NCI-H526 treated with DMSO at 0.1 percent for 48 hours (cell line): ENCODE measurements around the gene TM4SF18.

Experiments used
- DNase-seq: peaks from one replicate; lab custom pipeline; 2025; lab: John Stamatoyannopoulos, UW

The TM4SF18 gene

DNA sequence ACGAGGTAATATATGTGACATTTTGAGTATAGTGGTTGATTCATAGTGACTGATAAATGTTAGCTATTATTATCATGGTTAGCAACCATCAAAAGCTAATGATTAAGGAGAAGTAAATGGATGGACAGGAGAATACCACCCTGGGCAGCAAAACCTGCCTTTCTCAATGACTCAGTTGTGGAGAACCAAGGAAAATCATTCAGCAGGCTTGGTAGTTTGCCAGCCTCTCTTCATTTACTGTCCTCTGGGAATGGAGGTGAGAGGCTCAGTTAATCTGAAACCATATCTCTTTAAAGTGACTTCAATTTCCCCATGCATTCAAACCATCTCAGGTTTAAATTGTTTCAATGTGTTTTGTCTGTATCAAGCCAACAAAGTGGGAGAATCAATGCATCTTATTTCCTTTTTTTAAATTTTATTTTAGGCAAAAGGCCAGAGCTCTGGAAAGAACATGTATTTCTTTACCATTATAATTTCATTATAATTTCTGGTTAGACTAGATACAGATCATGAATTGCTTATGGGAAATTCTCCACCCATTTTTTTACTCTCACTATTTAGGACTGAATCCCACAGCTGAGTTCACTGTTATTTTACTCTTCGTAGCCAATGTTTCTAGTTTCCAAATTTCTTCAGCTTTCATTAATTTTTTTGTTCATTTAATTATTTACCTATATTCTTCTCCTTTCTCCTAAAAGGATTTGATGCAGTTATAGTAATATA, 2.7 kb downstream of the TM4SF18 start:
- no peak for DNase-seq

DNA sequence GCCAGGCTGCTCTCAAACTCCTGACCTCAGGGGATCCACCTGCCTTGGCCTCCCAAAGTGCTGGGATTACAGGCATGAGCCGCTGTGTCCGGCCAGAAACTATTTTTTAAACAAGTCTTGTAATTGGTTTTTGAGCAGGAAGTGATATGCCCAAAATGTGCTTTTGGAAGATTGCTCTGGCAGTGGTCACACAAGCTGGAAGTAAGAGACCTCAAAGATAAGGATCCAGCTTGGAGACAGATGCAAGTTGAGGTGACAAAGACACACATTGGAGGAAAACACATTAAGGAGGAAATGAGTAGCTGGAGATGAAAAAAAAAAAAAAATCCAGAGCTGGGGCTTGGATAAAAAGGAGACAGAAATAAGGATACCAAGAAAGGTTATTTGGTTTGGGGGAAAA, 6.3 kb downstream of the TM4SF18 start:
- no peak for DNase-seq

DNA sequence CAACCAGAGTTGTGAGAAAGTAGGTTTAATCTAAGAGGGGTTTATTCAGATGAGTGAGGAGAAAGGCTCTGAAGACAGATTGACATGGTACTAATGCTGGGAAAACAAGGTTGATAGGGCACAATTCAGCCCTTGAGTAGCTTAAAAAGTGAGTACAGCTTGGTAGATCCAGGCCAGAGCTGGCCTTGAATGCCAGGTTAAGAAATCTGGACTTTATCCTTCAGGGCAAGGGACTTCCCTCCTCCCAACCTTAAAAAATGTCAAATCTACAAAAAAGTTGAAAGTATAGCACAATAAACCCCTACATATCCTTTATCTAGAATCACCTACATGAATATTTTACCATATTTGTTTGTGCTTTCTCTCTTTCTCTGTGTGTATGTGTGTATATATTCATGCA, 7.9 kb downstream of the TM4SF18 start:
- no peak for DNase-seq

DNA sequence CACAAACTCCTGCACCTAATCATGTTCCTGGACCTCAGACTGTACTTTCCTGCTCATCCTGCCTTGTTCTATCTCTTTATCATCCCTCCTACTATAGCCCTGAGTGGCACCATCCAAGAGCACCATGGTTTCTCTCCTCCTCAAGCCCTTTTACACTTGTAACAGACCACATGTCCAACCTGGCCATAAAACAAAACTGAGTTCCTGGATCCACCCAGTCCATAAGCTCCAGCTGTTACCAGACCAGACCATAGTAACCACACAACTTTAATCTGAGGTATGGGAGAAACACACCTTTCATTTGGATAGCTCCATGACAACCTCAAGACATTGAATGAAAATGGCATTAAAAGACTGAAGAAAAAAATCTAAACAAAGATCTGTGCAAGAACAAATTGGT, 9.1 kb downstream of the TM4SF18 start:
- no peak for DNase-seq

DNA sequence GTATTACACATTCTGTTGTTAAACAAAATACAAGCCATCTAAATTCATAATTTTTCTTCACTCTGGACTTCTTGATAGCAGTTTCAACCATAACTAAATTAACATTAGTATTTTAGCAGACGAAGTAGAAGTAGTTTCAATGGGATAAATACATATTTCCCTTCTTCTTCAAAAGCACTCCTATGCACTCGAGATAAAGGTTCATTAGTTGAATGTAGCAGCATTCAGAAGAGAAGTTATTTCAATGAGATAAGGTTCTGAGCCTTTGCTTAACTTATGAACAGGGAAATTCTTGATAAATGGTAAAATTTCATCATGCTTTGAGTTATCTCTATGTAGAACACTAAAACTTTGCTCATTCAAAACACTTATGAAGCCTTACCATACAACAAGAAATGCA, 11.8 kb downstream of the TM4SF18 start:
- no peak for DNase-seq

DNA sequence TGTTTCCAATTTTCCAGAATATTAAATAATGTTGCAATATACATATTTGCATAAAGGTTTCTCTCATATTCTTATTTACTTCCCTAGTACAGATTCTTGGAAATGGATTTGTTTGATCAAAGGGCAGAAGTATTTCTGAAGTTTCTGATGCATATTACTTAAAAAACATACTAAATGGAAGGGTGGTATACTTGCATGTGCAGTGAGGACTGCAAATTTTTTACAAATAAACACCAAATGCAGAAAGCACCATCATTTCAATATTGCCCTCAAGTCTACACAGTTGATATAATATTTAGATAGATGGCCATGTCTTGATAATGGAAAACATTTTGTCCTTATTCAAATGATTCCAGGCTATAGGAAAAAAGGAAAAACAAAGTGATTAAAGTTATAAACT, 12.3 kb downstream of the TM4SF18 start:
- no peak for DNase-seq

DNA sequence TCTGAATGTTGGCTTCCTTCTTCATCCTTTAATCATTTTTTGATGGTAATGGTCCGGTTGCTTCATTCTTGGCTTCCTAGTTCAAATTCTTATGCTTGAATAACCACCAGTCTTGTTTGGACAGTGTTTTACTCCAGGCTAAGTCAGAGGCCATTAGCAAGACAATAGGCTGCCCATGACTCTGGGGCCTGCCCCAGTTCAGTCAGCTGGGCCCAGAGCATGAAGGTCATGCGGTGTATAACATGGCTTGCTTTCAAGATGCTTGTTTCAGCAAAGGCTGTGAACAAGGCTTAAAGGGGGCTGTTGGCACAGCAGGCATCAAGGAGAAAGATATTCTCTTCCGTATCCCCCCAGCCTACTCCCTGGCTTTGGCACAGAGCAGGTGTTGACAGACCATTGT, 13.7 kb downstream of the TM4SF18 start:
- no peak for DNase-seq

DNA sequence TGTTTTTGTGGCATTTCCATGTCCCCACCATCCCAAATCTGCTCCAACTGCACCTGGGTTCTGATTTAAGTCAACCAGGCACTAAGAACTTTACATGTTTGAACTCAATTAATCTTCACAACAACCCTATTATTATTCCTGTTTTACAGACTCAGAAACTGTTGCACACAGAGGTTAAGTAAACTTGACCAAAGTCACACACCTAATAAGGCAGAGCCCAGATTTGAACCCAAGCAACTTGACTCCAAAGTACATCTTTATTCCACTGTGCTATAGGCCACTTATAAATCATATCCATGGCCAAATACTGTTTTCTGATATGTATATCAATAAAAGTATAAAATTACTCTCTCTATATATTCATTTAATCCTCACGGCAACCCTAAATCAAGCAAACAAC, 16.4 kb downstream of the TM4SF18 start:
- DNase-seq: no peak

DNA sequence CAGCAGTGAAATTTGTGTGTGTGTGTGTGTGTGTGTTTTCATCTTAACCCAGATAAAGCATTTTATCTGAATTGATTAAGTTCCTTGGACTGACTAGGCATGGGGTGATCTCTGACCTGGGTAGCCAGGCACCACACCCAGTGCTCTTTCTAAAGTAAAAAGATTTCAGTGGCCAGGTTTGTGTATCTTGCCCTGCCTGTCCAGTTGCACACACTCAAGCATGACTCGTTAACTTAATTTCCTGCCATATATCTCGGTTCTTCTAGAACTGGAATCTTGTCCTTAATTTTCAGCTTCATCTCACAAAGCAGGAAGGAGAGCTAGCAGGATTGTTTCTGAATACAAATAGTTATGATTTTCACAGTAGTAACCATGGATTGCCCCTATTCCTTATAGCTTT, 17.0 kb downstream of the TM4SF18 start:
- no peak for DNase-seq

DNA sequence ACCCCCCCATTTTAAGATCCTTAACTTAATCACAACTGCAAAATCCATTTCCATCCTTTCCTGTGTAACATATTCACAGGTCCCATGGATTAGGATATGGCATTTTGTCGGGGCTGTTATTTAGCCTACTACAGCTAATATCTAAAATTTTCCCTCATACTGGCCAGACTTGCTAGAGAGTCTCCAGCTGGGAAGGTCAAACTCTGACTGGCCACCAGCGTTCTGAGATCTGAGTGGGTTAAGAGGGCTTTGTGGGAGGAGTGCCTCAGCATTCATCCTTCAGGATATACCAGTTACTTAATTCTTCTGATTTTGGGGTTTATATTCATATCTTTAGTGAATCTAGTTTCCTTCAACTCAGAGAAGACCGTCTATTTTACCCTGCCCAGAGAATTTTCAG, 17.7 kb downstream of the TM4SF18 start:
- DNase-seq: no peak

DNA sequence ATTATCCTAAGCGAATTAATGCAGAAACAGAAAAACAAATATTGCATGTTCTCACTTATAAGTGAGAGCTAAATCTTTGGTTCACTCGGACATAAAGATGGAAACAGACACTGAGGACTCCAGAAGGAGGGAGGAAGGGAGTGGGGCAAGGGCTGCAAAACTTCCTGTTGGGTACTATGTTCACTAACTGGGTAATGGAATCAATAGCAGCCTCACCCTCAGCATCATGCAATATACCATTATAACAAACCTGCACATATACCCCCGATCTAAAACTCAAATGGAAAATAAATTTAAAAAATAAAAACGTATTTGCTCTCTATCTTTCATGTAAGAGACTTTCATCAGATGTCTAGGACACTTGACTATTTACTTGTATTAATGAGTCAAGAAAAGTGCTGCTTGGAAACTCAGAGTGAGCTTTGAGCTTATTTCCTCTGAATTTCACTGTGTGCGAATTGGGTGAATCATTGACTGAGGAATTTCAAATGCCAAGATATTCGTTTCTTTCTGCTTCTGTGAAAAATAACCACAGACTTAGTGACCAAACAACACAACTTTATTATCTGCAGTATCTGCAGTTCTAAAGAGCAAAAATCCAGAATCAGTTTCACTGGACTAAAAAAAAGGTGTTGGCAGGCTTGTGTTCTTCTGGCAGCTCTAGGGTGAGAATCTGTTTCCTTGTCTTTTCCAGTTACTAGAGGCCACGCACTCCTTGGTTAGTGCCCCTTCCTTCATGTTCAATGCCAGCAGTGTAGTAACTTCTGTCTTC, 18.4 kb downstream of the TM4SF18 start:
- no peak for DNase-seq

DNA sequence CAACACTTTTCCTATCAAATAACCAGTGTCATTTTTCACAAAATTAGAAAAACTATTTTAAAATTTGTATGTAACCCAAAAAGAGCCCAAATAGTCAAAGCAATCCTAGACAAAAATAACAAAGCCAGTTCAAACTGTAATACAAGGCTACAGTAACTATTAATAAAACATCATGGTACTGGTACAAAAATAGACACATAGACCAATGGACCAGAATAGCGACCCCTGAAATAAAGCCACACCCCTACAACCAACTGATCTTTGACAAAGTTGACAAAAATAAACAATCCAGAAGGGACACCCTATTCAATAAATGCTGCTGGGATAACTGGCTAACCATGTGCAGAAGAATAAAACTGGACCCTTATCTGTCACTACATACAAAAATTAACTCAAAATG, 19.9 kb downstream of the TM4SF18 start:
- DNase-seq: no peak

DNA sequence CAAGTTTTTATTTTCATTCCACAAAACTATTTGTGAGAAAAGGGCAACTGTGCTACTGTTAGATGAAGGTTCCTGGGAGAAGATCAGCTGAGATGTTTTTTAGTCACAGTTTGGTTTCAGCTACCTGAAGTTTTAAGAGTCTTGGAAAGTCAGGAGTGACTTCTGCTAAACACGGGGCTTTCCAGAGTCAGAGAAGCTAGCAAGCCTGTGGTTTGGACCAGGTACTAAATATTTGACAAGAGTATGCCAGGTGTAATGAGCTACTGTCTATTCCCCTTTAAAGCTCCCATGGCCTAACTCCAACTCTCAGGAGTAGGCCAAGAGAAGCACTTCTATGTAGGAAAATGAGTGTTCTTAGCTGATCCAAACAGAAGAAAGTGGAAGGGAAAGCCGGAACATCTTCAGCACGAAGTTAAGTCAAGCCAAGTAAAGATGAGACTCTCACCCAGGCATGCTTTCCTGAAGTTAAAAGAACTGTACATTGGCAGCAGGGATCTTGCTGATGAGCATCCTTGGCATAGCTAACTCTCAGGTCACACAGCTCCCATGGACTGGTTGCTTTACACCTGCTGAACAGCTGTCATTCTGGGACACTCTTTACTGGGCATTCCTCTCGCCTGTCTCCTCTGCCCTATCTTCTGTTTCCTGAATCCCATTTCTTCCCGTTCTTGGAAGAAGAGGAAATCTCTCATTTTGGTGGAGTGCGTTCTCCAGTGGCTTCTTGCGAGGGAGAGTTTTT, 22.5 kb downstream of the TM4SF18 start:
- no peak for DNase-seq

DNA sequence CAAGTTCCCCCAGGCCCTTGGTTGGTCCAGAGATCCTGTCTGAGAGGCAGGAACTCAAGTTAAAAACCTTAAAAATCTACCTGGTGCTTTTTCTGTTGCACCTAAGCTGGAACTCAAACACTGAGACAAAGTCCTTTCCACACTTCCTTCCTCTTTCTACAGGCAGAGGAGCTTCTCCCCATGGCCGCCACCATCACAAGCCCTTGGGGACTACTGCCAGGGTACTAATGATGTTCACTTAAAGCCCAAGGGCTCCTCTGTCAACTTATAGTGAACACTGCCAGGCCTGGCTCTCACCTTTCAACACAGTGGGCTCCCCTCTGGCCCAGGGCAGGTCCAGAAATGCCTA, 26.0 kb downstream of the TM4SF18 start:
- DNase-seq: no peak

DNA sequence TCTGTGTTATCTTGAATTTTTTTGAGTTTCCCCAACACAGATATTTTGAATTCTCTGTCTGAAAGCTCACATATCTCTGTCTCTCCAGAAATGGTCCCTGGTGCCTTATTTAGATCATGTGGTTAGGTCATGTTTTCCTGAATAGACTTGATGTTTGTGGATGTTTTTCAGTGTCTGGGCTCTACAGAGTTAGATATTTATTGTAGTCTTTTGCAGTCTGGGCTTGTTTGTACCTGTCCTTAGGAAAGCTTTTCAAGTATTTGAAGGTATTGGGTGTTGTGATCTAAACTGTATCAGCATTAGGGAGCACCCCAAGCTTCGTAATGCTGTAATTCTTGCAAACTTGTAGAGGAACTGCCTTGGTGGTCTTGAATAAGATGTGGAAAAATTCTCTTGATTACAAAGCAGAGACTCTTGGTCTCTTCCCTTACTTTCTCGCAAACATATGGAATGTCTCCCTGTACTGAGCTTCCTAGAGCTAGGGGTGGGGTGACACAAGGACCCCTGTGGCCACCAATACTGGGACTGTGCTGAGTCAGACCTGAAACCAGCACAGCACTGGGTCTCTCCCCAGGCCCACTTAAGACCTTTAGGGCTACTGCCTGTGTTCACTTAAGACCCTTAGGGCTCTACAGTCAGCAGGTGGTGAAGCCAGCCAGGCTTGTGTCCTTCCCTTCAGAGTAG, 26.5 kb downstream of the TM4SF18 start:
- DNase-seq: no peak

DNA sequence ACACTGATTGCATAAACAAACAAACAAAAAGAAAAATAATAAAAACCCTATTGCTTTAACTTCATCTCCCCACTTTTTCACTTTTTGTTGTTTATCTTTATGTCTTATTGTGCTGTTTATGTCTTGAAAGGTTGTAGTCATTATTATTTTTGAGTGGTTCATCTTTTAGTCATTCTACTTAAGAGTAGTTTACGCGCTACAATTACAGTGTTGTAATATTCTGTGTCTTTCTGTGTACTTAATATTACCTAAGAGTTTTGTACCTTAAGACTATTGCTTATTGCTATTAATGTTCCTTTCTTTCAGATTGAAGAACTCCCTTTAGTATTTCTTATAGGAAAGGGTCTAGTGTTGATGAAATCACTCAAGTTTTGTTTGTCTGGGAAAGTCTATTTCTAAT, 28.1 kb downstream of the TM4SF18 start:
- no peak for DNase-seq

DNA sequence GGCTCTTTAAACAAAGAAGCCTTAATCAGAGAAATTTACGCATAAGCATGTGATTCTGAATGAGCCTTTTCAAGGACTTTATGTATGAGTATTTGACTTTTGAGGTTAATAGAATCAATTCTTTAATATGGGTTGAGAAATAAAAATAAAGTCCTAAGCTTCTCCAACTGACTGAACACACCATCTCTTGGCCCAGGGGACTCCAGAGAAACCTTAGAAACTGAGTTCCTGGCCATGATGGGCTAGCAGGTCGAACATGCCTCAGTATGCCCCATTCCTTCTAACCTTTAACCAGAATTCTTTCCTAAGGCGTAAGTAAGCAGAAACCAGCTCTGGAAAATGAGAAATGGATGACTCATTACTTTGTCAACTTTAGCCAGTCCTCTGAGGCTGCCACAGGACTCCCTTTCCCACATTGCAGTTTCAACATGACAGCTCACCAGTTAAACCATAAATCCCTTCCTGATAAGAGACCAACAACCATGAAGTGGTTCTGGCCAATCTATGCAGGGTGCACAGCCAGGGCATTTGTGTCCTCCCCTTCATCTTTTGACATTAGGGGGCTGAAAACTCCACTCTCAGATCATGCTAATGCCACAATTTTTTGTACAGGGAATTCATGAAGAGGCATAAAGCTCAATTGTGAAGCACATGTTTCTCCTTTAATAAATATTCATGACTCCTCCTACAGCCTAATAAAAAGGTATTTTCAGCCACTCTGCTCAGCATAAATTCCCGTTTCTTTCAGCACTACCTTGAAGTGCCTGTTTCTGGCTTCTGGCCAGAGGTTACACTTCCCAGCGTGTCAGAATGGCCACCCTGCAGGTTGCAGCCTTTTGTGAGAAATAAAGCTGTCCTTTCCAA, 33.3 kb downstream of the TM4SF18 start:
- no peak for DNase-seq

DNA sequence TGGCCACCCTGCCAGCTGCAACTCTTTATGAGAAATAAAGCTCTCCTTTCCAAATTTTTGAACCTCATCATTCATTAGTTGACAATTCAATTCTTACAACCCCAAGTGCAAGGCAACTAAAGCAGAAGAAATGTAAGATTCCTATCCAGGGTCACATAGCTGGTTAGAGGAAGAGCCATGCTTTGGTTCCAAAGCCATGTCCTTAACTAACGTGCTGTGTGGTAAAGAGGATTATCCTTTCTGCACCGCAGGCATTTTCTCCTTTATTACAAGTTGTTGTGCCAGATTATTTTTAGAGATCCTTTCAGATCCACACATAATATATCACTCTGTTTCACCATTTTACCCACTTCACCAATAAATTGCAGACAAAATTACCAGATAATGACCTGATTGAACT, 36.5 kb downstream of the TM4SF18 start:
- no peak for DNase-seq

DNA sequence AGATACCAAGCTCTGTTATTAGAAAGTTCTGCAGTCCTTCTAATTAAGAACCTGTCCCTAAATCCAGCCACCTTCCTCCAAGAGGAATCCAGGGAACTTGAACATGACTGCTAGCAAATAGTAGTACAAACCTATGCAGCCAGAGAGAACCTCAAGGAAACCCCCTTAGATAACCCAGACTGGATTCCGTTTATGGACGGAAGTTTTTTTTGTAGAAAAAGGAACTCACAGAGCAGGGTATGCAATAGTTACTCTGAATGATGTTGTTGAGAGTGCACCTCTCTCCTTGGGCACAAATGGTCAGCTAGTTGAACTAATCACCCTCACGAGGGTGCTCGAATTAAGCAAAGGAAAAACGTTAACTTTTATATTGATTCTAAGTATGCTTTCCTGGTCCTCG, 40.8 kb downstream of the TM4SF18 start:
- no peak for DNase-seq

DNA sequence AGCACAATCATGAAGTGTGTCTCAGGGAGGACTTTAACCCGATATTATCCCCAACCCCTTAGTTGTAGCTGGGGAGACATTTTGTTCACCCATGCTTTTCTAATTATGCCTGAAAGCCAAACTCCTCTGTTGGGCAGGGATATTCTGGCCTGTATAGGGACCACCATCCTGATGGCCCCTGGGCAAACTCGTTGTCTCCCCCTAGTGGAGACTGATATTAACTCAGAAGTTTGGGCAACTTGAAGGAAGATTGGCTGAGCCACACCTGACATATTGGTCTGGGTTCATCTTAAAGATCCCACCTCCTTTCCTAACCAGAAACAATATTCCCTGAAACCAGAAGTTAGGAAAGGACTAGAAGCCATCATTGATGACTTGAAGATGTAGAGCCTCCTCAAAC, 42.3 kb downstream of the TM4SF18 start:
- DNase-seq: no peak

DNA sequence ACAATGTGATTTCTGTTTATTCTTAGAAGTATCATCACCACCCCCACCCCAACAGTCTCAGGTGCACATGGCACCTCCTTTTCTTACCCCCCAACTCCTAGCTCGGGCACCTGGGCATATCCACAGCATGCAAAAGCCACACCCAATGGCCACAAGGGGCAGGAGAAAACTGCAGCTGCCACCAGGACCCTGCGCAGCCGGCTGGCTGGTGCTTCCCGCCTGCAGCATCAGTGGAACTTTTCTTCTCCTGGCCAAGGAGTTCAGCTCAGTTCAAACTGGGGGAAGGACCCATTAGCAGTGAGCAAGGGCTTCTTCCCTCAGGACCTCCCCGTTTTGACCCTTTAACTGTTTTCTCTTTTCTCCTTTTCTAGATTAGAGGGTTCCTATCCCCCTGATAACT, 44.8 kb downstream of the TM4SF18 start:
- no peak for DNase-seq

DNA sequence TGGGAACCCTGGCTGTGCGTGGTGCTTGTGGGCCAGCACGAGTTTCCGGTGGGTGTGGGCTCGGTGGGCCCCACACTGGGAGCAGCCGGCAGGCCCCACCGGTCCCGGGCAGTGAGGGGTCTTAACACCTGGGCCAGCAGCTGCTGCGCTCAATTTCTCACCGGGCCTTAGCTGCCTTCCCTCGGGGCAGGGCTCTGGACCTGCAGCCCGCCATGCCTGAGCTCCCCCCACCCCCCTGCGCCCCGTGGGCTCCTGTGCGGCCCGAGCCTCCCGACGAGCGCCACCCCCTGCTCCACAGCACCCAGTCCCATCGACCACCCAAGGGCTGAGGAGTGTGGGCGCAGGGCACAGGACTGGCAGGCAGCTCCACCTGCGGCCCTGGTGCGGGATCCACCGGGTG, 49.4 kb downstream of the TM4SF18 start:
- no peak for DNase-seq
